NB4 (cell line): ENCODE measurements around the gene CD2AP.

Experiments used
- MYC ChIP-seq: IDR thresholded peaks from 2 replicates; pipeline ENCODE4 v1.6.1; 2011; ENCODE audit warnings: low read depth, low read length
- POLR2A ChIP-seq: IDR thresholded peaks from 2 replicates; pipeline ENCODE4 v1.6.1; 2011; ENCODE audit warnings: mild to moderate bottlenecking; ENCODE audit not compliant: insufficient read length; ENCODE audit errors: extremely low read depth
- TF ChIP-seq, protein P1 (sequence below): IDR thresholded peaks from one replicate; pipeline ENCODE4 v1.5.1; 2012; ENCODE audit warnings: low read depth, low read length

DNA sequence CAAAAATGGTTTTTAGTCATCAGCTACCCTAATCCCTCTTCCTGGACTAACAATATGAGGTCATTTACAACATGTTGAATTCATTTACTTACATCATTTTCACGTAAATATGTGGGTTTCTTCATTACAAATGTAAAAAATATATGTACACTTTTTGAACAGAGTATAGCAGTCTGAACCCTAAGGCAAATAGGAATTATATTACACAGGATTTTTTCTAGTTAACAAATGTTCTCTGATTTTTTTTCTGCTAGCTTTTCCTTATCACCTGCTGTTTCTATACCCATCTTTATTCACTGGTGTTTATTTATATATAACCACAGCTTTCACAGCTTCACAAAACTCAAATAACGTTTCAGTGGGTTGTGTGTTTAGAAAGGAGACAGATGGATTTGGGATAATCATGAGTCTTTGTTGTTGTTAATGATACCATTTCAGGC lies 21.0 kb upstream of the CD2AP start:
- TF ChIP-seq, protein P1, sequence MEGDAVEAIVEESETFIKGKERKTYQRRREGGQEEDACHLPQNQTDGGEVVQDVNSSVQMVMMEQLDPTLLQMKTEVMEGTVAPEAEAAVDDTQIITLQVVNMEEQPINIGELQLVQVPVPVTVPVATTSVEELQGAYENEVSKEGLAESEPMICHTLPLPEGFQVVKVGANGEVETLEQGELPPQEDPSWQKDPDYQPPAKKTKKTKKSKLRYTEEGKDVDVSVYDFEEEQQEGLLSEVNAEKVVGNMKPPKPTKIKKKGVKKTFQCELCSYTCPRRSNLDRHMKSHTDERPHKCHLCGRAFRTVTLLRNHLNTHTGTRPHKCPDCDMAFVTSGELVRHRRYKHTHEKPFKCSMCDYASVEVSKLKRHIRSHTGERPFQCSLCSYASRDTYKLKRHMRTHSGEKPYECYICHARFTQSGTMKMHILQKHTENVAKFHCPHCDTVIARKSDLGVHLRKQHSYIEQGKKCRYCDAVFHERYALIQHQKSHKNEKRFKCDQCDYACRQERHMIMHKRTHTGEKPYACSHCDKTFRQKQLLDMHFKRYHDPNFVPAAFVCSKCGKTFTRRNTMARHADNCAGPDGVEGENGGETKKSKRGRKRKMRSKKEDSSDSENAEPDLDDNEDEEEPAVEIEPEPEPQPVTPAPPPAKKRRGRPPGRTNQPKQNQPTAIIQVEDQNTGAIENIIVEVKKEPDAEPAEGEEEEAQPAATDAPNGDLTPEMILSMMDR = no peak
- TF ChIP-seq POLR2A (no peak), MYC (no peak)
